ENCODE measurements around the gene RNF224.

DNA sequence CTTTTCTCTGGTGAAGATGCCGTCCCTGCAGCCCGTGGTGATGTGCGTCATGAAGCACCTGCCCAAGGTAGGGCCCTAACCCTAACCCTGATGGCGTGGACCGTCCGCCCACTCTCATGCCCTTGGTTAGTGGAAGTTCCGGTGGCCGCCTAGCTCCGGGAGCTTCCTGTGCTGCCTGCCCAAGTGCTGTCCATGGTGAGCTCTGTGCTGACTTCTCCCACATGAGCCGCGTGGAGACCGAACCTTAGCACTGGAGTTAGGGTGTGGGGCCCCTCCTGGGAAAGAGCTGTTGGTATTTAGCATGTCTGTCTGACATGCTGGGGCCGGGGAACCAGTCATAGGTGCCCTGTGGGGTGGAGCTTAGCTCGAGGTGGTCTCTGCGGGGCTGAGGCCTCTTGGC lies 29.1 kb downstream of the RNF224 start:
- no peak for TF ChIP-seq EZH2 (IDR thresholded peaks at IDR 0.05; ENCODE audit: borderline replicate concordance, low read depth, low read length, poor library complexity, severe bottlenecking)
- TF ChIP-seq, protein P1, sequence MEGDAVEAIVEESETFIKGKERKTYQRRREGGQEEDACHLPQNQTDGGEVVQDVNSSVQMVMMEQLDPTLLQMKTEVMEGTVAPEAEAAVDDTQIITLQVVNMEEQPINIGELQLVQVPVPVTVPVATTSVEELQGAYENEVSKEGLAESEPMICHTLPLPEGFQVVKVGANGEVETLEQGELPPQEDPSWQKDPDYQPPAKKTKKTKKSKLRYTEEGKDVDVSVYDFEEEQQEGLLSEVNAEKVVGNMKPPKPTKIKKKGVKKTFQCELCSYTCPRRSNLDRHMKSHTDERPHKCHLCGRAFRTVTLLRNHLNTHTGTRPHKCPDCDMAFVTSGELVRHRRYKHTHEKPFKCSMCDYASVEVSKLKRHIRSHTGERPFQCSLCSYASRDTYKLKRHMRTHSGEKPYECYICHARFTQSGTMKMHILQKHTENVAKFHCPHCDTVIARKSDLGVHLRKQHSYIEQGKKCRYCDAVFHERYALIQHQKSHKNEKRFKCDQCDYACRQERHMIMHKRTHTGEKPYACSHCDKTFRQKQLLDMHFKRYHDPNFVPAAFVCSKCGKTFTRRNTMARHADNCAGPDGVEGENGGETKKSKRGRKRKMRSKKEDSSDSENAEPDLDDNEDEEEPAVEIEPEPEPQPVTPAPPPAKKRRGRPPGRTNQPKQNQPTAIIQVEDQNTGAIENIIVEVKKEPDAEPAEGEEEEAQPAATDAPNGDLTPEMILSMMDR (conservative IDR thresholded peaks at IDR 0.05; ENCODE audit: low read depth, low read length): no peak

All from A673 (cell line).